Measurements from ENCODE around the gene ARHGEF12.
A peak's percentile ranks its signal among the peaks of the same experiment; 100 is the strongest.

Gene ARHGEF12

GRCh38 chr11:120342226-120342625 lies 6.0 kb downstream of the ARHGEF12 start:
- no peak for DNase-seq

- no peak for DNase-seq
These were observed 6.5 kb downstream of the ARHGEF12 start for GRCh38 chr11:120342678-120343077.

GRCh38 chr11:120343429-120343828 lies 7.2 kb downstream of the ARHGEF12 start:
- DNase-seq: no peak

GRCh38 chr11:120344302-120345004 lies 8.2 kb downstream of the ARHGEF12 start:
- peak; percentile 26 to 48 for DNase-seq

- DNase-seq: no peak
These were observed 10.0 kb downstream of the ARHGEF12 start for GRCh38 chr11:120346233-120346632.

- no peak for DNase-seq
These were observed 14.4 kb downstream of the ARHGEF12 start for GRCh38 chr11:120350637-120351036.

GRCh38 chr11:120352405-120352804 lies 16.2 kb downstream of the ARHGEF12 start:
- no peak for DNase-seq

- DNase-seq: no peak
These were observed 17.9 kb downstream of the ARHGEF12 start for GRCh38 chr11:120354068-120354467.

- DNase-seq: no peak
These were observed 18.6 kb downstream of the ARHGEF12 start for GRCh38 chr11:120354779-120355178.

- DNase-seq: no peak
These were observed 21.4 kb downstream of the ARHGEF12 start for GRCh38 chr11:120357620-120358019.

GRCh38 chr11:120358729-120359128 lies 22.5 kb downstream of the ARHGEF12 start:
- no peak for DNase-seq

GRCh38 chr11:120363436-120363835 lies 27.2 kb downstream of the ARHGEF12 start:
- DNase-seq: no peak

- DNase-seq: no peak
These were observed 29.3 kb downstream of the ARHGEF12 start for GRCh38 chr11:120365512-120365911.

- DNase-seq: no peak
These were observed 36.1 kb downstream of the ARHGEF12 start for GRCh38 chr11:120372296-120372695.

GRCh38 chr11:120375076-120375475 lies 38.9 kb downstream of the ARHGEF12 start:
- no peak for DNase-seq

GRCh38 chr11:120376547-120377182 lies 40.5 kb downstream of the ARHGEF12 start:
- no peak for DNase-seq

- DNase-seq: no peak
These were observed 42.3 kb downstream of the ARHGEF12 start for GRCh38 chr11:120378474-120378873.

GRCh38 chr11:120381401-120381800 lies 45.2 kb downstream of the ARHGEF12 start:
- no peak for DNase-seq

- no peak for DNase-seq
These were observed 47.4 kb downstream of the ARHGEF12 start for GRCh38 chr11:120383518-120384155.

- no peak for DNase-seq
These were observed 48.3 kb downstream of the ARHGEF12 start for GRCh38 chr11:120384476-120384875.

GRCh38 chr11:120385110-120385509 lies 48.9 kb downstream of the ARHGEF12 start:
- DNase-seq: no peak

- DNase-seq: no peak
These were observed 49.4 kb downstream of the ARHGEF12 start for GRCh38 chr11:120385655-120386054.

GRCh38 chr11:120386318-120386717 lies 50.1 kb downstream of the ARHGEF12 start:
- DNase-seq: no peak

- DNase-seq: no peak
These were observed 50.7 kb downstream of the ARHGEF12 start for GRCh38 chr11:120386774-120387371.

Data from activated CD4-positive, alpha-beta T cell treated with anti-CD3 and anti-CD28 coated beads for 4 hours (primary cell).